ENCODE measurements around the gene MT3.

Gene MT3

GRCh38 chr16:56631197-56631596 lies 41.9 kb downstream of the MT3 start:
- DNase-seq (ENCODE audit: low read depth in 2 of 2) = no peak

- DNase-seq (ENCODE audit: low read depth in 2 of 2) = no peak
These were observed 42.5 kb downstream of the MT3 start for GRCh38 chr16:56631832-56632155.

DNA sequence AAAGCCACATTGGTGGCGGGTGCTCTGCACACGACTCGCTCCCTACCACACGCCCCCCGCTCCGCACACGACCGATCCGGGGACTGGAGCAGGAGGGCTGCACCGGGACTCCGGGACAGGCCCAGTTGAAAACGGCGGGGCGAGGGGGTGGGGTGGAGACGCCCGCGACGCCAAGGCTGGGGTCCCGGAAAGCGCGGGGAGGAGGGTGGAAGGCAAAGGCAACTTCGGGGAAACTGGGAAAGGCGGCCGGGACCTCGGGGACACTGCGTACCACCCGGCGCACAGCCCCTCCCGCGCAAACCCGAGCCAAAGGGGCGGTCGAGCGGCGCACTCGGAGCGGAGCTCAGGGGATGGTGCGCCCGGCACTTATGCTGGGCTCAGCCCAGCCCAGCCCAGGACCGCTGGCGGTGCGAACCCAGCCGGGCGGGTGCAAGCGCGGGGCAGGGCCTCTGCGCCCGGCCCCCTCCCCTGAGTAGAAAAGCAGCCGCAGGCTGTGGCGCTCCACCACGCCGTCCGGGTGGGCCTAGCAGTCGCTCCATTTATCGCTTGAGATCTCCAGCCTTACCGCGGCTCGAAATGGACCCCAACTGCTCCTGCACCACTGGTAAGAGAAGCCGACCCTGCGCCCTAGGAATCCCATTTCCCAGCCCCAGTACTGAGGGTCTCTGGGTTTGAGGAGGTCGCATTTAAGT lies 43.0 kb downstream of the MT3 start, which contains the start of gene MT1M:
Gene MT1M (plus strand): TSS at position 504 of the 692 bp plus-strand sequence. CDS start 73 bp downstream, at position 577.
- no peak for DNase-seq (ENCODE audit: low read depth in 2 of 2)

DNA sequence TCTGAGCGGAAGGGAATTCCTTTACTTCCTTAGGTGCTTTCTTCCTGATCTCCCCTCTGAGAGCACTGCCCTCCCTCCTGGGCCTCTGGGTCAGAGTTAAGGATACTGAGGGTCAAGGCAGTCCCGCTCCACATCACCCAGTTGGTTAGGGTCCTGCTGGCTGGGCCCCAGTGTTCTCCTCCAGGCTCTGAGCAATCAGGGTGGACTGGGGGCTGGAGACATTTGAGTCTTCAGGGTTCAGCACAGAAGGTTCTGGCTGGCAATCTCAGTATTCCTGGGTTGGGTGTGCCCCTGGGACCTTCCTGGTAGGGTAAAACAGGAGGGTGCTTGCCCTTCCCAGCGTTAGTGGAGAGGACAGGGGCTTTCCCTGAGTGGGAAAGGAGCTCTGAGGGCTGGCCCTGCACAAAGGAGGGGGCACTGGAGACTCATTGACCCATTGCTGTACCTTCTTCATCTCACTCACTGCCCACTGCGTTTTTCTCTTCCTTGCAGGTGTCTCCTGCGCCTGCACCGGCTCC lies 43.6 kb downstream of the MT3 start:
- DNase-seq (ENCODE audit: low read depth in 2 of 2) = no peak

DNA sequence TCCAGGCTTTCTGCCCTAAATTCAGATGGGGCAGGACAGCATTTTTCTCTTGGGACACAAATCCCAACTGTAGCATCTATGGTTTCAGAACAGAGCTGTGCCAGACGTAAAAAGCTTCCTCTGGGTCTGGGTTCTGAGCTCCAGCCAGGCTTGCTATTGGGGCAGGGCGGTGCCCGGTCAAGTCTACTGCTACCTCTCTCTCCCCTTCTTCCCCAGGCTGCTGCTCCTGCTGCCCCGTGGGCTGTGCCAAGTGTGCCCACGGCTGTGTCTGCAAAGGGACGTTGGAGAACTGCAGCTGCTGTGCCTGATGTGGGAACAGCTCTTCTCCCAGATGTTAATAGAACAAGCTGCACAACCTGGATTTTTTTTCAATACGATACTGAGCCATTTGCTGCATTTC lies 44.2 kb downstream of the MT3 start:
- DNase-seq (ENCODE audit: low read depth in 2 of 2) = no peak

DNA sequence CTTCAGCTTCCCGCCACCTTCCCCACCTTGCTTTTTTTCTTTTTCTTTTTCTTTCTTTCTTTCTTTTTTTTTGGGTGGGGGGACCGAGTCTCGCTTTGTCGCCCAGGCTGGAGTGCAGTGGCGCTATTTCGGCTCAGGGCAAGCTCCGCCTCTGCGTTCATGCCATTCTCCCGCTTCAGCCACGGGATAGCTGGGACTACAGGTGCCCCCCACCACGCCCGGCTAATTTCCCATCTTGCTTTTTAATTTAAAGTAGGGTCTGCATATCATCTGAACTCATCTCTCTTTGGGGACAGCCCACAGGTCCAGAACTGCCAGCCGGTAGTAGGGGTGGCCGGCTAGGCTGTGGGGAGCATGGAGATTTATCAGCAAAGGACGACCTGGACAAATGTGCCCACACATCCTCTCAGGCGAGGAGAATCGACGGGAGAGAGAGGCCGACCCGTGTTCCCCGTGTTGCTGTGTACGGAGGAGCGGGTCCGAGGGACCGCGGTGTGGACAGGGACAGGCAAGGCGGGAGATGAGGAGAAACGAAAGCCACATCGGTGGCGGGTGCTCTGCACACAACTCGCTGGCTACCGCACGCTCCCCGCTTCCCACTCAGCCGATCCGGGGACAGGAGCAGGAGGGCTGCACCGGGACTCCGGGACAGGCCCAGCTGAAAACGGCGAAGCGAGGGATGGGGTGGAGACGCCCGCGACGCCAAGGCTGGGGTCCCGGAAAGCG lies 45.5 kb downstream of the MT3 start:
- no peak for DNase-seq (ENCODE audit: low read depth in 2 of 2)

- no peak for DNase-seq (ENCODE audit: low read depth in 2 of 2)
These were observed 46.2 kb downstream of the MT3 start for GRCh38 chr16:56635441-56635967.

GRCh38 chr16:56636616-56637413 lies 47.5 kb downstream of the MT3 start:
- no peak for DNase-seq (ENCODE audit: low read depth in 2 of 2)

- DNase-seq (ENCODE audit: low read depth in 2 of 2) = no peak
These were observed 48.8 kb downstream of the MT3 start, which contains the start of gene MT1A for GRCh38 chr16:56637814-56638750. TSS of gene MT1A (plus strand) at chr16:56638666. CDS start at chr16:56638739, 73 bp downstream.

DNA sequence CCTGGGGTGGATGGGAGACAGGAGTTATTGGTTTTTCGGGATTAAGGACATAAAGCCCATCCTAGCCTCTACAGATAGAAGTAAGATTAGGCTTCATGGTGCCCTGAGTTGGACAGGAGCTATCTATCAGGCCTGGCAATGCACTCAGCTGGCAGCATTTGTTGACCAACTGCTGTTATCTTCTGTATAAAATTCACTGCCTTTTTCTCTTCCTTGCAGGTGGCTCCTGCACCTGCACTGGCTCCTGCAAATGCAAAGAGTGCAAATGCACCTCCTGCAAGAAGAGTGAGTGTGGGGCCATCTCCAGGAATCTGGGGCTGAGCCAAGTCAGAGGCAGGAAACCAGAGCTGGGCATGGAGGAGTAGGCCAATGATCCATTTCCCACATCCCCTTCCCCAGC lies 49.7 kb downstream of the MT3 start:
- DNase-seq (ENCODE audit: low read depth in 2 of 2) = no peak

GRCh38 chr16:56640076-56640475 lies 50.7 kb downstream of the MT3 start:
- no peak for DNase-seq (ENCODE audit: low read depth in 2 of 2)
